Psoas muscle (tissue), 8 donors: Measurements from ENCODE around the gene ACSM5. TPM values are rescaled to one million over a fixed set of nuclear protein-coding genes. Genes with fewer than 3 reads are reported as not detected.
"Not testable (repeated sequence)": the region's sequence is repeated elsewhere in the genome, so short reads cannot be mapped to it uniquely, and the experiment has no call there.

Experiments
- ATAC-seq, 4 donors: fragments of 200-7000 bp; cut with Tn5 transposase; one replicate each; pipeline ENCODE4 v1.9.1; 2020; ENCODE audit warnings: moderate library complexity in 3 of 4, mild to moderate bottlenecking in 2 of 4
- DNase-seq, 2 donors: peaks; one replicate each; pipeline ENCODE4 v3.0.0-alpha.2; 2020
- H3K27ac ChIP-seq: fragments of 200-600 bp; one replicate; pipeline ENCODE4 v1.8.0; 2022
- H3K27me3 ChIP-seq, 3 donors: fragments of 200-600 bp in 1 of 3; one replicate each; pipeline versions ENCODE4 v1.6.1 to v1.8.0; 2013 to 2022; ENCODE audit warnings: low read length in 2 of 3, mild to moderate bottlenecking in 2 of 3, moderate library complexity in 1 of 3; ENCODE audit not compliant: insufficient read depth in 3 of 3
- H3K36me3 ChIP-seq, 2 donors: fragments of 200-600 bp in 1 of 2; one replicate each; pipeline versions ENCODE4 v1.6.1 to v1.8.0; 2013 to 2022; ENCODE audit warnings: low read depth in 1 of 2, mild to moderate bottlenecking in 1 of 2, moderate library complexity in 1 of 2; ENCODE audit not compliant: insufficient read depth in 1 of 2
- H3K4me1 ChIP-seq: fragments of 200-600 bp; one replicate; pipeline ENCODE4 v1.8.0; 2022
- H3K4me3 ChIP-seq: fragments of 200-600 bp; one replicate; pipeline ENCODE4 v1.8.0; 2022; ENCODE audit warnings: mild to moderate bottlenecking
- H3K9me3 ChIP-seq: fragments of 200-600 bp; one replicate; pipeline ENCODE4 v1.8.0; 2022
- CTCF ChIP-seq: fragments of 200-600 bp; IDR thresholded peaks from one replicate; pipeline ENCODE4 v1.8.0; 2022; ENCODE audit warnings: antibody characterized with exemption
- WGBS, 3 donors: extraction: QIAGEN DNeasy Blood & Tissue Kit; methylation state at CpG; one replicate each; pipeline versions ENCODE4 v1.1.6 to v1.1.7; 2013; 5-methylcytosine and 5-hydroxymethylcytosine counted together
- intact Hi-C, 2 donors: fragments of 100-400 bp; cut with DNase I; formaldehyde crosslinking; loops; one replicate each; pipeline versions ENCODE4 v1.11.0 to v1.14.2; 2022
- polyA plus RNA-seq, 3 donors: library from polyadenylated mRNA; stranded (reverse); fragments of 200-250 nt; gene quantifications; one replicate each; pipeline ENCODE4 v1.2.3, GENCODE V29; 2013
- total RNA-seq, 4 donors: library from RNA; stranded (reverse); fragmentation: NEBNext Ultra II Directional in 2 of 4; extraction: Animal tissue kit (Norgen Biotek cat#: 25700) in 2 of 4; gene quantifications; one replicate each; pipeline versions ENCODE4 v1.2.1 to v1.2.4, GENCODE V29; 2021 to 2023
- donor health status: healthy with polysubstance abuse.
- donor health status: DM: no; HTN: no; CAD: no; lungs with moderate emphysema.
- donor health status: Bipolar disorder and iron deficiency.
- donor health status: healthy.
- donor health status: DM: yes; HTN: yes; CAD: no.
- donor health status: DM: no; HTN: no; CAD: no.
- donor health status: DM: no; HTN: no; CAD: no.
- donor health status: DM: yes; HTN: yes; CAD: no.

Gene ACSM5
- total and polyA plus RNA-seq, 7 donors = 1.2 to 7.9 (median 4.3) TPM

GRCh38 chr16:20411055-20411454 lies 1.7 kb downstream of the ACSM5 start:
- no peak for ATAC-seq
- no peaks in the 10 kb centered on the region for H3K9me3 ChIP-seq
- H3K27me3 ChIP-seq = no peaks in the 10 kb centered on the region
- H3K27ac ChIP-seq = no peak overlapping the region
- H3K4me3 ChIP-seq = no peak overlapping the region
- WGBS, 3 donors = 77 to 83% (median 83%) methylated on average over 2 of the region's 2 CpGs
- TF ChIP-seq CTCF = no peak
- intact Hi-C loops = no loop called here
- no peaks in the 10 kb centered on the region for H3K4me1 ChIP-seq
- no peak for DNase-seq
- no peaks in the 10 kb centered on the region for H3K36me3 ChIP-seq

- H3K4me1 ChIP-seq = no peaks in the 10 kb centered on the region
- H3K27me3 ChIP-seq = no peaks in the 10 kb centered on the region
- no peak overlapping the region for H3K27ac ChIP-seq
- no peaks in the 10 kb centered on the region for H3K36me3 ChIP-seq
- DNase-seq (no peak), ATAC-seq (no peak)
- intact Hi-C loops = no loop called here
- no peak overlapping the region for H3K4me3 ChIP-seq
- 65 to 71% (median 65%) methylated on average over 1 of the region's 1 CpG for WGBS, 3 donors
- TF ChIP-seq CTCF = no peak
- H3K9me3 ChIP-seq = no peaks in the 10 kb centered on the region
Observed at GRCh38 chr16:20415541-20415940, 6.2 kb downstream of the ACSM5 start.

GRCh38 chr16:20419093-20419492 lies 9.8 kb downstream of the ACSM5 start:
- H3K27me3 ChIP-seq, ATAC-seq, H3K36me3 ChIP-seq, DNase-seq, H3K4me1 ChIP-seq, intact Hi-C loops, H3K9me3 ChIP-seq, H3K27ac ChIP-seq, H3K4me3 ChIP-seq: not testable (repeated sequence)
- WGBS, 3 donors = 73 to 84% (median 75%) methylated on average over 8 of the region's 8 CpGs

GRCh38 chr16:20421748-20422147 lies 12.4 kb downstream of the ACSM5 start:
- H3K4me1 ChIP-seq, H3K9me3 ChIP-seq, H3K4me3 ChIP-seq, intact Hi-C loops, H3K27me3 ChIP-seq, ATAC-seq, H3K27ac ChIP-seq, DNase-seq, H3K36me3 ChIP-seq: not testable (repeated sequence)
- 21 to 49% (median 29%) methylated on average over 2 of the region's 2 CpGs for WGBS, 3 donors

- H3K9me3 ChIP-seq, intact Hi-C loops, H3K4me3 ChIP-seq, H3K27me3 ChIP-seq, H3K27ac ChIP-seq, DNase-seq, ATAC-seq, H3K36me3 ChIP-seq, H3K4me1 ChIP-seq: not testable (repeated sequence)
- WGBS, 3 donors = 62 to 78% (median 71%) methylated on average over 5 of the region's 5 CpGs
Observed at GRCh38 chr16:20423772-20424128, 14.4 kb downstream of the ACSM5 start.

GRCh38 chr16:20424129-20424866 lies 15.0 kb downstream of the ACSM5 start:
- 75 to 85% (median 82%) methylated on average over 2 of the region's 2 CpGs for WGBS, 3 donors
- DNase-seq (no peak), ATAC-seq (no peak)
- no peaks in the 10 kb centered on the region for H3K27me3 ChIP-seq
- no peak for TF ChIP-seq CTCF
- intact Hi-C loops = no loop called here
- H3K4me3 ChIP-seq = no peak overlapping the region
- no peaks in the 10 kb centered on the region for H3K4me1 ChIP-seq
- H3K36me3 ChIP-seq = no peaks in the 10 kb centered on the region
- H3K27ac ChIP-seq = no peak overlapping the region
- no peaks in the 10 kb centered on the region for H3K9me3 ChIP-seq

GRCh38 chr16:20427401-20427797 lies 18.1 kb downstream of the ACSM5 start:
- 52 to 73% (median 71%) methylated on average over 2 of the region's 2 CpGs for WGBS, 3 donors

GRCh38 chr16:20429499-20429898 lies 20.2 kb downstream of the ACSM5 start:
- ATAC-seq, DNase-seq, H3K4me3 ChIP-seq, H3K9me3 ChIP-seq, H3K36me3 ChIP-seq, intact Hi-C loops, H3K4me1 ChIP-seq, H3K27ac ChIP-seq, H3K27me3 ChIP-seq: not testable (repeated sequence)
- 76 to 86% (median 84%) methylated on average over 7 of the region's 7 CpGs for WGBS, 3 donors

More at GRCh38 chr16:20427401-20427797, 18.1 kb downstream of the ACSM5 start:
- H3K27me3 ChIP-seq, intact Hi-C loops, H3K4me3 ChIP-seq, DNase-seq, H3K36me3 ChIP-seq, H3K27ac ChIP-seq, ATAC-seq, H3K9me3 ChIP-seq, H3K4me1 ChIP-seq: not testable (repeated sequence)

- H3K4me1 ChIP-seq, H3K27ac ChIP-seq, H3K9me3 ChIP-seq, intact Hi-C loops, ATAC-seq, H3K4me3 ChIP-seq, H3K36me3 ChIP-seq, H3K27me3 ChIP-seq, DNase-seq: not testable (repeated sequence)
- 80 to 83% (median 82%) methylated on average over 1 of the region's 1 CpG for WGBS, 3 donors
Observed at GRCh38 chr16:20430480-20430879, 21.1 kb downstream of the ACSM5 start.
